ENCODE measurements around the gene FEZF2. TPM values are rescaled to one million over a fixed set of nuclear protein-coding genes. Genes with fewer than 3 reads are reported as not detected.

FEZF2 gene
- polyA plus RNA-seq, 3 donors: not detected

- H3K27me3 Mint-ChIP-seq (ENCODE audit: low read depth in 3 of 3): peaks cover 0 to 5% (median 3%) of the 10 kb centered on the region in 3 donors
- intact Hi-C loops (cut with micrococcal nuclease): no loop called here
- Histone ChIP-seq H3K27me3 (ENCODE audit: control insufficient read depth in 2 of 2, insufficient read depth in 2 of 2, low read length in 2 of 2) (no peaks in the 10 kb centered on the region), H2AFZ (ENCODE audit: insufficient read depth, low read depth, low read length, poor library complexity, severe bottlenecking) (no peak overlapping the region), H3K27ac (ENCODE audit: low read depth in 1 of 2, low read length in 2 of 2) (no peak overlapping the region), H3K36me3 (replicated peaks in 1 of 2; ENCODE audit: control insufficient read depth in 1 of 2, insufficient read depth in 2 of 2, low read length in 2 of 2) (no peaks in the 10 kb centered on the region), H3K4me3 (replicated peaks in 1 of 3; ENCODE audit: low read depth in 2 of 3, low read length in 3 of 3) (no peak overlapping the region), H4K20me1 (ENCODE audit: insufficient read depth, low read length) (no peaks in the 10 kb centered on the region), H3K9ac (ENCODE audit: insufficient read depth, low read length, poor library complexity, severe bottlenecking) (no peak overlapping the region), H3K9me3 (replicated peaks in 1 of 2; ENCODE audit: control insufficient read depth in 1 of 2, insufficient read depth in 1 of 2, low read length in 2 of 2) (no peaks in the 10 kb centered on the region), H3K4me1 (ENCODE audit: control insufficient read depth in 1 of 2, insufficient read depth in 2 of 2, low read length in 2 of 2) (no peaks in the 10 kb centered on the region), H3K4me2 (replicated peaks; ENCODE audit: extremely low read depth, low read length, poor library complexity, severe bottlenecking) (no peak overlapping the region), H3K79me2 (ENCODE audit: insufficient read depth, low read length) (no peaks in the 10 kb centered on the region)
- peaks cover 0 to 9% (median 0%) of the 10 kb centered on the region in 7 donors for H3K9me3 Mint-ChIP-seq
- H3K4me1 Mint-ChIP-seq: no peaks in the 10 kb centered on the region
- no peak for DNase-seq
- no peaks in the 10 kb centered on the region for H3K36me3 Mint-ChIP-seq
- no peak overlapping the region for H3K4me3 Mint-ChIP-seq
- TF ChIP-seq, protein P1, sequence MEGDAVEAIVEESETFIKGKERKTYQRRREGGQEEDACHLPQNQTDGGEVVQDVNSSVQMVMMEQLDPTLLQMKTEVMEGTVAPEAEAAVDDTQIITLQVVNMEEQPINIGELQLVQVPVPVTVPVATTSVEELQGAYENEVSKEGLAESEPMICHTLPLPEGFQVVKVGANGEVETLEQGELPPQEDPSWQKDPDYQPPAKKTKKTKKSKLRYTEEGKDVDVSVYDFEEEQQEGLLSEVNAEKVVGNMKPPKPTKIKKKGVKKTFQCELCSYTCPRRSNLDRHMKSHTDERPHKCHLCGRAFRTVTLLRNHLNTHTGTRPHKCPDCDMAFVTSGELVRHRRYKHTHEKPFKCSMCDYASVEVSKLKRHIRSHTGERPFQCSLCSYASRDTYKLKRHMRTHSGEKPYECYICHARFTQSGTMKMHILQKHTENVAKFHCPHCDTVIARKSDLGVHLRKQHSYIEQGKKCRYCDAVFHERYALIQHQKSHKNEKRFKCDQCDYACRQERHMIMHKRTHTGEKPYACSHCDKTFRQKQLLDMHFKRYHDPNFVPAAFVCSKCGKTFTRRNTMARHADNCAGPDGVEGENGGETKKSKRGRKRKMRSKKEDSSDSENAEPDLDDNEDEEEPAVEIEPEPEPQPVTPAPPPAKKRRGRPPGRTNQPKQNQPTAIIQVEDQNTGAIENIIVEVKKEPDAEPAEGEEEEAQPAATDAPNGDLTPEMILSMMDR (IDR thresholded peaks at IDR 0.05): no peak
- peak overlapping the region in 1 of 7 donors; percentile 22 for H3K27ac Mint-ChIP-seq
- 90% methylated on average over 3 of the region's 11 CpGs for WGBS (ENCODE audit: insufficient coverage)
Measured at GRCh38 chr3:62414786-62415185, 41.4 kb upstream of the FEZF2 start.

GRCh38 chr3:62413687-62414086, 40.3 kb upstream of the FEZF2 start:
- WGBS (ENCODE audit: insufficient coverage): no CpG with 5 or more reads among the region's 2 CpGs
- Histone ChIP-seq H3K79me2 (ENCODE audit: insufficient read depth, low read length) (no peaks in the 10 kb centered on the region), H3K27ac (ENCODE audit: low read depth in 1 of 2, low read length in 2 of 2) (no peak overlapping the region), H3K36me3 (replicated peaks in 1 of 2; ENCODE audit: control insufficient read depth in 1 of 2, insufficient read depth in 2 of 2, low read length in 2 of 2) (no peaks in the 10 kb centered on the region), H2AFZ (ENCODE audit: insufficient read depth, low read depth, low read length, poor library complexity, severe bottlenecking) (no peak overlapping the region), H3K4me2 (replicated peaks; ENCODE audit: extremely low read depth, low read length, poor library complexity, severe bottlenecking) (no peak overlapping the region), H4K20me1 (ENCODE audit: insufficient read depth, low read length) (no peaks in the 10 kb centered on the region), H3K9me3 (replicated peaks in 1 of 2; ENCODE audit: control insufficient read depth in 1 of 2, insufficient read depth in 1 of 2, low read length in 2 of 2) (no peaks in the 10 kb centered on the region), H3K4me1 (ENCODE audit: control insufficient read depth in 1 of 2, insufficient read depth in 2 of 2, low read length in 2 of 2) (no peaks in the 10 kb centered on the region), H3K27me3 (ENCODE audit: control insufficient read depth in 2 of 2, insufficient read depth in 2 of 2, low read length in 2 of 2) (no peaks in the 10 kb centered on the region), H3K9ac (ENCODE audit: insufficient read depth, low read length, poor library complexity, severe bottlenecking) (no peak overlapping the region), H3K4me3 (replicated peaks in 1 of 3; ENCODE audit: low read depth in 2 of 3, low read length in 3 of 3) (no peak overlapping the region)
- no peak for DNase-seq
- Mint-ChIP-seq H3K4me1 (no peaks in the 10 kb centered on the region), H3K27me3 (ENCODE audit: low read depth in 3 of 3) (peaks cover 0 to 5% (median 1%) of the 10 kb centered on the region in 3 donors), H3K27ac (no peak overlapping the region), H3K4me3 (no peak overlapping the region), H3K36me3 (no peaks in the 10 kb centered on the region), H3K9me3 (peaks cover 0 to 5% (median 0%) of the 10 kb centered on the region in 7 donors)
- intact Hi-C loops (cut with micrococcal nuclease): no loop called here
- TF ChIP-seq, protein P1 (IDR thresholded peaks at IDR 0.05): no peak
